ENCODE measurements around the gene COL5A2. TPM values are rescaled to one million over a fixed set of nuclear protein-coding genes. Genes with fewer than 3 reads are reported as not detected.
A peak's percentile ranks its signal among the peaks of the same experiment; 100 is the strongest.

Gene COL5A2
- total RNA-seq, 4 donors from 2014 or later = 34.7 to 60.4 (median 51.4) TPM

- no peak overlapping the region for H3K4me3 ChIP-seq
- no peak for DNase-seq (ENCODE audit: low spot score in 2 of 2)
- no peak for TF ChIP-seq EP300 (IDR thresholded peaks at IDR 0.05)
- no peak for TF ChIP-seq POLR2A (IDR thresholded peaks at IDR 0.05)
- TF ChIP-seq, protein P1, sequence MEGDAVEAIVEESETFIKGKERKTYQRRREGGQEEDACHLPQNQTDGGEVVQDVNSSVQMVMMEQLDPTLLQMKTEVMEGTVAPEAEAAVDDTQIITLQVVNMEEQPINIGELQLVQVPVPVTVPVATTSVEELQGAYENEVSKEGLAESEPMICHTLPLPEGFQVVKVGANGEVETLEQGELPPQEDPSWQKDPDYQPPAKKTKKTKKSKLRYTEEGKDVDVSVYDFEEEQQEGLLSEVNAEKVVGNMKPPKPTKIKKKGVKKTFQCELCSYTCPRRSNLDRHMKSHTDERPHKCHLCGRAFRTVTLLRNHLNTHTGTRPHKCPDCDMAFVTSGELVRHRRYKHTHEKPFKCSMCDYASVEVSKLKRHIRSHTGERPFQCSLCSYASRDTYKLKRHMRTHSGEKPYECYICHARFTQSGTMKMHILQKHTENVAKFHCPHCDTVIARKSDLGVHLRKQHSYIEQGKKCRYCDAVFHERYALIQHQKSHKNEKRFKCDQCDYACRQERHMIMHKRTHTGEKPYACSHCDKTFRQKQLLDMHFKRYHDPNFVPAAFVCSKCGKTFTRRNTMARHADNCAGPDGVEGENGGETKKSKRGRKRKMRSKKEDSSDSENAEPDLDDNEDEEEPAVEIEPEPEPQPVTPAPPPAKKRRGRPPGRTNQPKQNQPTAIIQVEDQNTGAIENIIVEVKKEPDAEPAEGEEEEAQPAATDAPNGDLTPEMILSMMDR (IDR thresholded peaks at IDR 0.05) = no peak
- peaks cover 0 to 44% (median 10%) of the 10 kb centered on the region in 4 donors for H3K4me1 ChIP-seq
- no peaks in the 10 kb centered on the region for H3K36me3 ChIP-seq
- 47 to 51% methylated on average over 1 of the region's 1 CpG for WGBS, 2 donors
- H3K9me3 ChIP-seq = no peaks in the 10 kb centered on the region
- H3K27ac ChIP-seq = no peak overlapping the region
- no peaks in the 10 kb centered on the region for H3K27me3 ChIP-seq
Observed at GRCh38 chr2:189127756-189128155, 51.8 kb downstream of the COL5A2 start.

GRCh38 chr2:189125195-189125594, 54.4 kb downstream of the COL5A2 start:
- no peaks in the 10 kb centered on the region for H3K27me3 ChIP-seq
- no peak overlapping the region for H3K4me3 ChIP-seq
- H3K9me3 ChIP-seq = no peaks in the 10 kb centered on the region
- DNase-seq (ENCODE audit: low spot score in 2 of 2) = no peak
- no peaks in the 10 kb centered on the region for H3K36me3 ChIP-seq
- TF ChIP-seq, protein P1 (IDR thresholded peaks at IDR 0.05) = no peak
- TF ChIP-seq EP300 (IDR thresholded peaks at IDR 0.05) (no peak), POLR2A (IDR thresholded peaks at IDR 0.05) (no peak)
- no peak overlapping the region for H3K27ac ChIP-seq
- H3K4me1 ChIP-seq = peaks cover 0 to 45% (median 10%) of the 10 kb centered on the region in 4 donors

DNA sequence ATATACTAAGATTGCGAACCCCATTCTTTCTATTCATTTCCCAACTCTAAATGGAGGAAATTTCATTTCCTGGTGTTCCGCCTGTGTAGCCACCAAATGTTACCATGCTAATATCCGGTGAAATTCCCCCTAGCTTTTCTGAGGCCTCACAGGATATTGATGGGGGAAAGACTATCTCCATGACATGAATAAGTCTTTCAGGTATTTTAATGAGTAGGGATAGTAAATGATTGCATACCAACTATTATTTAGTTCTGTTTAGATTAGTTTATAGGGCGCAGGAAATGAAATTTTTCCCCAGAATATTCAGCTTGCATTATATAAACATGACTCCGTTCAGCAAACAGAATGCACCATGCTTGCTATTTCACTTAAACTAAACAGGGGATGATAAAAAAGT, 55.4 kb downstream of the COL5A2 start:
- peaks cover 0 to 40% (median 14%) of the 10 kb centered on the region in 4 donors for H3K4me1 ChIP-seq
- H3K4me3 ChIP-seq = no peak overlapping the region
- no peaks in the 10 kb centered on the region for H3K27me3 ChIP-seq
- no peaks in the 10 kb centered on the region for H3K9me3 ChIP-seq
- 85 to 86% methylated on average over 5 of the region's 5 CpGs for WGBS, 2 donors
- H3K36me3 ChIP-seq = no peaks in the 10 kb centered on the region
- no peak for TF ChIP-seq EP300 (IDR thresholded peaks at IDR 0.05)
- no peak for TF ChIP-seq POLR2A (IDR thresholded peaks at IDR 0.05)
- TF ChIP-seq, protein P1 (IDR thresholded peaks at IDR 0.05) = no peak
- no peak overlapping the region for H3K27ac ChIP-seq
- no peak for DNase-seq (ENCODE audit: low spot score in 2 of 2)

GRCh38 chr2:189118386-189118785, 61.2 kb downstream of the COL5A2 start:
- H3K4me3 ChIP-seq = no peak overlapping the region
- no peak for DNase-seq (ENCODE audit: low spot score in 2 of 2)
- no peaks in the 10 kb centered on the region for H3K27me3 ChIP-seq
- H3K27ac ChIP-seq = no peak overlapping the region
- no peak for TF ChIP-seq EP300 (IDR thresholded peaks at IDR 0.05)
- TF ChIP-seq, protein P1 (IDR thresholded peaks at IDR 0.05) = no peak
- TF ChIP-seq POLR2A (IDR thresholded peaks at IDR 0.05) = no peak
- H3K36me3 ChIP-seq = no peaks in the 10 kb centered on the region
- H3K9me3 ChIP-seq = no peaks in the 10 kb centered on the region
- H3K4me1 ChIP-seq = peaks cover 0 to 58% (median 16%) of the 10 kb centered on the region in 4 donors

GRCh38 chr2:189116979-189117378, 62.6 kb downstream of the COL5A2 start:
- peak overlapping the region in 2 of 4 donors; percentile 26 to 50 for H3K27ac ChIP-seq

More at GRCh38 chr2:189116979-189117378, 62.6 kb downstream of the COL5A2 start:
- Histone ChIP-seq H3K4me1 (peaks cover 0 to 58% (median 16%) of the 10 kb centered on the region in 4 donors), H3K9me3 (no peaks in the 10 kb centered on the region), H3K27me3 (no peaks in the 10 kb centered on the region), H3K4me3 (no peak overlapping the region), H3K36me3 (no peaks in the 10 kb centered on the region)
- DNase-seq (ENCODE audit: low spot score in 2 of 2) = no peak
- 17 to 22% methylated on average over 1 of the region's 1 CpG for WGBS, 2 donors
- TF ChIP-seq, protein P1 (IDR thresholded peaks at IDR 0.05) = no peak
- no peak for TF ChIP-seq EP300 (IDR thresholded peaks at IDR 0.05)
- no peak for TF ChIP-seq POLR2A (IDR thresholded peaks at IDR 0.05)
